ENCODE measurements around the gene GDPD5.

Gene GDPD5

GRCh38 chr11:75428281-75428724 is 97.4 kb downstream of the GDPD5 start:
- Histone ChIP-seq H3K36me3 (ENCODE audit: control insufficient read depth, low read length) (no peaks in the 10 kb centered on the region), H3K27ac (ENCODE audit: low read depth, low read length) (no peak overlapping the region), H3K9me2 (replicated peaks; ENCODE audit: control insufficient read depth, low read length) (no peaks in the 10 kb centered on the region), H3K4me3 (ENCODE audit: low read length) (no peak overlapping the region), H3K27me3 (ENCODE audit: control insufficient read depth, low read length) (peaks cover 8% of the 10 kb centered on the region; the same call in 1 of the 2 replicates), H3F3A (ENCODE audit: control insufficient read depth, insufficient read depth) (no peaks in the 10 kb centered on the region), H4K20me1 (ENCODE audit: control insufficient read depth, insufficient read depth, low read depth, low read length) (no peaks in the 10 kb centered on the region), H3K79me2 (ENCODE audit: control insufficient read depth, low read length) (no peaks in the 10 kb centered on the region), H3K9me3 (ENCODE audit: control insufficient read depth, insufficient read depth, low read length) (no peaks in the 10 kb centered on the region), H3K4me2 (ENCODE audit: low read length) (no peak overlapping the region), H3K4me1 (ENCODE audit: control insufficient read depth, low read length) (no peaks in the 10 kb centered on the region)
- TF ChIP-seq CTCF (IDR thresholded peaks at IDR 0.05; ENCODE audit: low read depth, low read length, poor library complexity, severe bottlenecking) (no peak), EZH2phosphoT487 (IDR thresholded peaks at IDR 0.05; ENCODE audit: borderline replicate concordance, low read length) (no peak)

- no peak overlapping the region for H3K4me3 ChIP-seq (ENCODE audit: low read length)
- TF ChIP-seq EZH2phosphoT487 (IDR thresholded peaks at IDR 0.05; ENCODE audit: borderline replicate concordance, low read length) (no peak), CTCF (IDR thresholded peaks at IDR 0.05; ENCODE audit: low read depth, low read length, poor library complexity, severe bottlenecking) (no peak)
- no peaks in the 10 kb centered on the region for H3K4me1 ChIP-seq (ENCODE audit: control insufficient read depth, low read length)
Observed at GRCh38 chr11:75427181-75427580, 98.6 kb downstream of the GDPD5 start.

GRCh38 chr11:75426720-75427086 is 99.0 kb downstream of the GDPD5 start:
- no peaks in the 10 kb centered on the region for H3F3A ChIP-seq (ENCODE audit: control insufficient read depth, insufficient read depth)
- H3K36me3 ChIP-seq (ENCODE audit: control insufficient read depth, low read length) = no peaks in the 10 kb centered on the region
- no peaks in the 10 kb centered on the region for H3K4me1 ChIP-seq (ENCODE audit: control insufficient read depth, low read length)
- no peak overlapping the region for H3K27ac ChIP-seq (ENCODE audit: low read depth, low read length)
- no peak overlapping the region for H3K4me2 ChIP-seq (ENCODE audit: low read length)
- H3K9me2 ChIP-seq (replicated peaks; ENCODE audit: control insufficient read depth, low read length) = no peaks in the 10 kb centered on the region
- no peak for TF ChIP-seq CTCF (IDR thresholded peaks at IDR 0.05; ENCODE audit: low read depth, low read length, poor library complexity, severe bottlenecking)
- peaks cover 8% of the 10 kb centered on the region; the same call in 1 of the 2 replicates for H3K27me3 ChIP-seq (ENCODE audit: control insufficient read depth, low read length)
- no peak overlapping the region for H3K4me3 ChIP-seq (ENCODE audit: low read length)
- no peaks in the 10 kb centered on the region for H3K9me3 ChIP-seq (ENCODE audit: control insufficient read depth, insufficient read depth, low read length)
- no peaks in the 10 kb centered on the region for H4K20me1 ChIP-seq (ENCODE audit: control insufficient read depth, insufficient read depth, low read depth, low read length)
- H3K79me2 ChIP-seq (ENCODE audit: control insufficient read depth, low read length) = no peaks in the 10 kb centered on the region

More at GRCh38 chr11:75427181-75427580, 98.6 kb downstream of the GDPD5 start:
- H3K4me2 ChIP-seq (ENCODE audit: low read length) = no peak overlapping the region
- H4K20me1 ChIP-seq (ENCODE audit: control insufficient read depth, insufficient read depth, low read depth, low read length) = no peaks in the 10 kb centered on the region
- H3K27me3 ChIP-seq (ENCODE audit: control insufficient read depth, low read length) = peaks cover 8% of the 10 kb centered on the region; the same call in 1 of the 2 replicates
- no peaks in the 10 kb centered on the region for H3F3A ChIP-seq (ENCODE audit: control insufficient read depth, insufficient read depth)
- no peaks in the 10 kb centered on the region for H3K36me3 ChIP-seq (ENCODE audit: control insufficient read depth, low read length)
- no peaks in the 10 kb centered on the region for H3K9me3 ChIP-seq (ENCODE audit: control insufficient read depth, insufficient read depth, low read length)
- no peaks in the 10 kb centered on the region for H3K9me2 ChIP-seq (replicated peaks; ENCODE audit: control insufficient read depth, low read length)
- H3K27ac ChIP-seq (ENCODE audit: low read depth, low read length) = no peak overlapping the region
- H3K79me2 ChIP-seq (ENCODE audit: control insufficient read depth, low read length) = no peaks in the 10 kb centered on the region

All from DOHH2 (cell line).